Esophagus muscularis mucosa (tissue), 4 donors: ENCODE data around the gene PANX2. TPM values are rescaled to one million over a fixed set of nuclear protein-coding genes. Genes with fewer than 3 reads are reported as not detected.
"Not testable (repeated sequence)": the region's sequence is repeated elsewhere in the genome, so short reads cannot be mapped to it uniquely, and the experiment has no call there.

Experiments
- DNase-seq: peaks from one replicate; pipeline ENCODE4 v3.0.0-alpha.2; 2017; ENCODE audit errors: extremely low spot score
- H3K27ac ChIP-seq, 4 donors: fragments of 200-600 bp; sonication (generic); replicated peaks in 1 of 4; 1 replicate in 3 of 4; 2 replicates in 1 of 4; pipeline ENCODE4 v1.5.1; 2016 to 2019; ENCODE audit warnings: mild to moderate bottlenecking in 1 of 4
- H3K27me3 ChIP-seq, 4 donors: fragments of 200-600 bp; sonication (generic); one replicate each; pipeline versions ENCODE4 v1.5.1 to v1.6.0; 2016 to 2019
- H3K36me3 ChIP-seq, 4 donors: fragments of 200-600 bp; sonication (generic); one replicate each; pipeline ENCODE4 v1.5.1; 2016 to 2019
- H3K4me1 ChIP-seq, 4 donors: fragments of 200-600 bp; sonication (generic); one replicate each; pipeline ENCODE4 v1.5.1; 2016 to 2019
- H3K4me3 ChIP-seq, 4 donors: fragments of 200-600 bp; sonication (generic); 1 replicate in 2 of 4; 2 replicates in 2 of 4; pipeline ENCODE4 v1.5.1; 2016 to 2019; ENCODE audit warnings: mild to moderate bottlenecking in 4 of 4, moderate library complexity in 1 of 4
- H3K9me3 ChIP-seq, 4 donors: fragments of 200-600 bp; sonication (generic); 1 replicate in 3 of 4; 2 replicates in 1 of 4; pipeline ENCODE4 v1.5.1; 2016 to 2019
- CTCF ChIP-seq, 3 experiments: fragments of 200-600 bp in 2 of 3; fragments of 450-650 bp in 1 of 3; sonication (generic) in 2 of 3; IDR thresholded peaks; one replicate each; pipeline ENCODE4 v1.5.1; 2017 to 2019; ENCODE audit warnings: antibody characterized with exemption in 3 of 3, mild to moderate bottlenecking in 2 of 3, moderate library complexity in 1 of 3
- EP300 ChIP-seq: sonication (generic); formaldehyde crosslinking; IDR thresholded peaks from one replicate; pipeline ENCODE4 v1.6.1; 2017; ENCODE audit warnings: antibody characterized with exemption
- POLR2A ChIP-seq: fragments of 450-650 bp; IDR thresholded peaks from one replicate; pipeline ENCODE4 v1.6.1; 2017; ENCODE audit warnings: antibody characterized with exemption, moderate library complexity, mild to moderate bottlenecking, low read depth
- POLR2AphosphoS5 ChIP-seq, 2 donors: sonication (generic); formaldehyde crosslinking; IDR thresholded peaks; one replicate each; pipeline ENCODE4 v1.6.1; 2017; ENCODE audit warnings: antibody characterized with exemption in 2 of 2
- WGBS: methylation state at CpG from one replicate; pipeline ENCODE4 v1.1.5; 2018; 5-methylcytosine and 5-hydroxymethylcytosine counted together
- intact Hi-C: fragments of 100-400 bp; cut with DNase I; formaldehyde crosslinking; loops from one replicate; pipeline ENCODE4 v1.15.1; 2023
- total RNA-seq, 4 donors: library from RNA; depleted of rRNA; stranded (reverse); fragments of >200 nt; gene quantifications; one replicate each; pipeline versions ENCODE4 v1.1.0 to v1.2.1, GENCODE V29; 2016

The PANX2 gene
- total RNA-seq, 4 donors from 2014 or later = 0.33 to 1.0 (median 0.56) TPM

GRCh38 chr22:50203288-50203687, 32.8 kb downstream of the PANX2 start:
- intact Hi-C loops = no loop called here

GRCh38 chr22:50204571-50204970, 34.0 kb downstream of the PANX2 start:
- Histone ChIP-seq H3K27me3 (no peaks in the 10 kb centered on the region), H3K27ac (no peak overlapping the region), H3K9me3 (no peaks in the 10 kb centered on the region), H3K4me3 (no peak overlapping the region), H3K36me3 (peaks cover 6 to 46% (median 42%) of the 10 kb centered on the region in 4 donors), H3K4me1 (peaks cover 35 to 63% (median 58%) of the 10 kb centered on the region in 4 donors)
- 80% methylated on average over 7 of the region's 7 CpGs for WGBS
- TF ChIP-seq POLR2AphosphoS5 (IDR thresholded peaks at IDR 0.05) (no peak), CTCF (IDR thresholded peaks at IDR 0.05) (no peak)
- intact Hi-C loops = no loop called here
- DNase-seq = no peak

More at GRCh38 chr22:50203288-50203687, 32.8 kb downstream of the PANX2 start:
- no peak overlapping the region for H3K4me3 ChIP-seq
- H3K4me1 ChIP-seq = peaks cover 39 to 62% (median 57%) of the 10 kb centered on the region in 4 donors
- no peak for DNase-seq
- WGBS = 100% methylated on average over 1 of the region's 1 CpG
- no peaks in the 10 kb centered on the region for H3K27me3 ChIP-seq
- H3K27ac ChIP-seq = no peak overlapping the region
- H3K36me3 ChIP-seq = peaks cover 3 to 41% (median 38%) of the 10 kb centered on the region in 4 donors
- TF ChIP-seq EP300 = no peak
- no peak for TF ChIP-seq CTCF (IDR thresholded peaks at IDR 0.05)
- no peak for TF ChIP-seq POLR2AphosphoS5 (IDR thresholded peaks at IDR 0.05)
- TF ChIP-seq POLR2A = no peak
- H3K9me3 ChIP-seq = no peaks in the 10 kb centered on the region

- H3K4me3 ChIP-seq, H3K27ac ChIP-seq, H3K9me3 ChIP-seq, DNase-seq, intact Hi-C loops, H3K27me3 ChIP-seq: not testable (repeated sequence)
- H3K36me3 ChIP-seq = peaks cover 6 to 47% (median 44%) of the 10 kb centered on the region in 4 donors
- peaks cover 31 to 63% (median 56%) of the 10 kb centered on the region in 4 donors for H3K4me1 ChIP-seq
- 83% methylated on average over 9 of the region's 9 CpGs for WGBS
Observed at GRCh38 chr22:50204998-50205397, 34.5 kb downstream of the PANX2 start.

GRCh38 chr22:50205781-50206569, 35.4 kb downstream of the PANX2 start:
- Histone ChIP-seq H3K9me3 (no peaks in the 10 kb centered on the region), H3K36me3 (peaks cover 12 to 57% (median 54%) of the 10 kb centered on the region in 4 donors), H3K4me1 (peaks cover 28 to 65% (median 53%) of the 10 kb centered on the region in 4 donors), H3K27me3 (no peaks in the 10 kb centered on the region), H3K27ac (peak overlapping the region; percentile 1 to 59 (median 50)), H3K4me3 (no peak overlapping the region)
- WGBS = 90% methylated on average over 31 of the region's 45 CpGs
- intact Hi-C loops = no loop called here
- TF ChIP-seq POLR2AphosphoS5 (IDR thresholded peaks at IDR 0.05) (no peak), CTCF (IDR thresholded peaks at IDR 0.05) (no peak), EP300 (no peak), POLR2A (no peak)
- DNase-seq = no peak

- no peaks in the 10 kb centered on the region for H3K9me3 ChIP-seq
- no peak overlapping the region for H3K4me3 ChIP-seq
- peaks cover 14 to 63% (median 58%) of the 10 kb centered on the region in 4 donors for H3K36me3 ChIP-seq
- intact Hi-C loops = no loop called here
- H3K4me1 ChIP-seq = peaks cover 28 to 61% (median 50%) of the 10 kb centered on the region in 4 donors
- TF ChIP-seq POLR2AphosphoS5 (IDR thresholded peaks at IDR 0.05) (peak; percentile 12 to 52), POLR2A (no peak), EP300 (no peak), CTCF (IDR thresholded peaks at IDR 0.05) (peak in 2 of 3 experiments; percentile 11 to 49)
- H3K27me3 ChIP-seq = no peaks in the 10 kb centered on the region
- H3K27ac ChIP-seq = peak overlapping the region; percentile 24 to 59 (median 50)
- DNase-seq = no peak
- 100% methylated on average over 2 of the region's 10 CpGs for WGBS
Observed at GRCh38 chr22:50206599-50206998, 36.1 kb downstream of the PANX2 start.
